Tibial artery (tissue), 4 donors: ENCODE measurements around the gene TTC28.

Experiments used
- DNase-seq, 2 donors: peaks; one replicate each; pipeline ENCODE4 v3.0.0-alpha.2; 2019
- H3K27ac ChIP-seq, 2 donors: fragments of 200-600 bp; sonication (generic) in 1 of 2; 1 replicate in 1 of 2; 2 replicates in 1 of 2; pipeline ENCODE4 v1.5.1; 2018 to 2019; ENCODE audit warnings: mild to moderate bottlenecking in 1 of 2
- H3K27me3 ChIP-seq, 2 donors: fragments of 200-600 bp; sonication (generic) in 1 of 2; one replicate each; pipeline versions ENCODE4 v1.5.1 to v1.6.0; 2016 to 2019
- H3K36me3 ChIP-seq, 3 donors: fragments of 200-600 bp; sonication (generic) in 2 of 3; one replicate each; pipeline ENCODE4 v1.5.1; 2016 to 2019; ENCODE audit warnings: mild to moderate bottlenecking in 2 of 3
- H3K4me1 ChIP-seq, 4 donors: fragments of 200-600 bp; sonication (generic) in 2 of 4; 1 replicate in 3 of 4; 2 replicates in 1 of 4; pipeline ENCODE4 v1.5.1; 2016 to 2019
- H3K4me3 ChIP-seq, 2 donors: fragments of 200-600 bp; sonication (generic) in 1 of 2; 1 replicate in 1 of 2; 2 replicates in 1 of 2; pipeline ENCODE4 v1.5.1; 2018 to 2019; ENCODE audit warnings: mild to moderate bottlenecking in 2 of 2
- H3K9me3 ChIP-seq, 3 donors: fragments of 200-600 bp; sonication (generic) in 1 of 3; one replicate each; pipeline ENCODE4 v1.5.1; 2016 to 2019
- intact Hi-C: fragments of 100-400 bp; cut with DNase I; formaldehyde crosslinking; loops from one replicate; pipeline ENCODE4 v1.15.0; 2023; ENCODE audit warnings: low total_unique reads
- TF ChIP-seq, protein P1 (sequence below), 2 experiments: fragments of 200-600 bp in 1 of 2; fragments of 450-650 bp in 1 of 2; IDR thresholded peaks; one replicate each; pipeline ENCODE4 v1.5.1; 2017 to 2019; ENCODE audit warnings: antibody characterized with exemption in 2 of 2, mild to moderate bottlenecking in 1 of 2, moderate library complexity in 1 of 2

The TTC28 gene

DNA sequence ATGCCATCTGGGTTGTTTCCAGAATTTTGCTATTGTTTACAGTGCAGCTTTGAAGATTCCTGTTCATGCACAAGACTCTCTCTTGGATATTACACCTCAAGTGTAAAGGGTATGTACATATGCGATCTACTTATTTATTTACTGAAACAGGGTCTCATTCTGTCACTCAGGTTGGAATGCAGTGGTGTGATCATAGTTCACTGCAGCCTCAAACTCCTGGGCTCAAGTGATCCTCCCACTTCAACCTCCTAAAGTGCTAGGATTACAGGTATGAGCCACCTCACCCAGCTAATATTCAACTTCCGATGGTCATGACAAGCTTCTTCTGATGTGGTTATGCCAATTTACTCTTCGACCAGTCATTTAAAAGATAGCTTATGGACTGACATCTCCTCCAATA is 602.5 kb downstream of the TTC28 start:
- intact Hi-C loops = no loop called here
- H3K4me1 ChIP-seq = peaks cover 0 to 15% (median 4%) of the 10 kb centered on the region in 4 donors
- DNase-seq = no peak
- no peak overlapping the region for H3K4me3 ChIP-seq
- TF ChIP-seq, protein P1, sequence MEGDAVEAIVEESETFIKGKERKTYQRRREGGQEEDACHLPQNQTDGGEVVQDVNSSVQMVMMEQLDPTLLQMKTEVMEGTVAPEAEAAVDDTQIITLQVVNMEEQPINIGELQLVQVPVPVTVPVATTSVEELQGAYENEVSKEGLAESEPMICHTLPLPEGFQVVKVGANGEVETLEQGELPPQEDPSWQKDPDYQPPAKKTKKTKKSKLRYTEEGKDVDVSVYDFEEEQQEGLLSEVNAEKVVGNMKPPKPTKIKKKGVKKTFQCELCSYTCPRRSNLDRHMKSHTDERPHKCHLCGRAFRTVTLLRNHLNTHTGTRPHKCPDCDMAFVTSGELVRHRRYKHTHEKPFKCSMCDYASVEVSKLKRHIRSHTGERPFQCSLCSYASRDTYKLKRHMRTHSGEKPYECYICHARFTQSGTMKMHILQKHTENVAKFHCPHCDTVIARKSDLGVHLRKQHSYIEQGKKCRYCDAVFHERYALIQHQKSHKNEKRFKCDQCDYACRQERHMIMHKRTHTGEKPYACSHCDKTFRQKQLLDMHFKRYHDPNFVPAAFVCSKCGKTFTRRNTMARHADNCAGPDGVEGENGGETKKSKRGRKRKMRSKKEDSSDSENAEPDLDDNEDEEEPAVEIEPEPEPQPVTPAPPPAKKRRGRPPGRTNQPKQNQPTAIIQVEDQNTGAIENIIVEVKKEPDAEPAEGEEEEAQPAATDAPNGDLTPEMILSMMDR (IDR thresholded peaks at IDR 0.05) = no peak
- peaks cover 0 to 4% (median 0%) of the 10 kb centered on the region in 3 donors for H3K36me3 ChIP-seq
- no peaks in the 10 kb centered on the region for H3K9me3 ChIP-seq
- no peaks in the 10 kb centered on the region for H3K27me3 ChIP-seq
- H3K27ac ChIP-seq = no peak overlapping the region

DNA sequence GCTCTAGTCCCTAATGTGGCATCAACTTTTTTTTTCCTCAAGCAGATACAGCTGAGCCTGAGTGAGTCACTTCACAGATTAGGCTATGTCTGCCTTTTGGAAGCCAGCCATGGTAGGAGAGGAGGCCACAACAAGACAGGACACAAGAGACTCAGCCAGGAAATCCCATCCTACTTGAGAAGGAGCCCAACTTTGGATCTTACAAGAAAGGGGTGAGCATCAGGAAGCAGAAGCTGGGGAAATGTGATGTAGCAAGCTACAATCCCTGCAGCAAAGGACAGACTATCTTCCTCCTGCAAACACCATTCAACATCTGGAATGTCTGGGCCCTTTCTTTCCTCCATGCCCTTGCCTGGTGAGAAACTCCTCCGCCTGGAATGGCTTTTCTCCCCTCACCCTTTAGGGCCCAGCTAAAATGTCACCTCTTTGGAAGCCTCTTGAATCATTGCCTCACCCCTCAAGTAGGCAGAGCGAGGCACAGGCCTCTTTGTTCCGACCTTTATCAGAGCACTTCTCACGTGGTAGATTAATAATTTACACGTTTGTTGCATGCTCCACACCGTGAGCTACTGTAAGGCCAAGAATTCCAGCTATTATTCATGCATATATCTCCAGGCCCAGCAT is 604.2 kb downstream of the TTC28 start:
- Histone ChIP-seq H3K27me3 (no peaks in the 10 kb centered on the region), H3K9me3 (no peaks in the 10 kb centered on the region), H3K27ac (no peak overlapping the region), H3K4me1 (peaks cover 0 to 15% (median 4%) of the 10 kb centered on the region in 4 donors), H3K36me3 (peaks cover 0 to 4% (median 0%) of the 10 kb centered on the region in 3 donors), H3K4me3 (no peak overlapping the region)
- peak in 1 of 2 donors; percentile 63 for DNase-seq
- intact Hi-C loops = no loop called here
- TF ChIP-seq, protein P1 (IDR thresholded peaks at IDR 0.05) = no peak

DNA sequence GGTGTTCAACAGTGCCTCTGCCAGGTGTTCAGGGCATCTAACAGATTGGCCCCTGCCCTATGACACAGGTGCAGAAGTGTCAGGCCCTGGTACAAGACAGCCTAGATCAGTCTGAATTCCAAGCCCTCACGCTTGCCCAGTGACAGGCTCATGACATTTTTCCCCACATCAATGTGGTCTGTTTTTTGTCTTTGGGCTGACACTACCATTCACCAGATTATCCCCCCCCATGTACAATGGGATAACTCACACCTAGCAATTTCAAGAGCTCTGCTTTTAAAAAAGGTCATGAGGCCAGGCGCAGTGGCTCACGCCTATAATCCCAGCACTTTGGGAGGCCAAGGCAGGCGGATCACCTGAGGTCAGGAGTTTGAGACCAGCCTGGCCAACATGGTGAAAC is 605.1 kb downstream of the TTC28 start:
- Histone ChIP-seq H3K36me3 (peaks cover 0 to 4% (median 0%) of the 10 kb centered on the region in 3 donors), H3K9me3 (no peaks in the 10 kb centered on the region), H3K27me3 (no peaks in the 10 kb centered on the region), H3K4me1 (peaks cover 0 to 15% (median 4%) of the 10 kb centered on the region in 4 donors), H3K27ac (no peak overlapping the region), H3K4me3 (no peak overlapping the region)
- intact Hi-C loops = no loop called here
- no peak for DNase-seq
- TF ChIP-seq, protein P1 (IDR thresholded peaks at IDR 0.05) = no peak

DNA sequence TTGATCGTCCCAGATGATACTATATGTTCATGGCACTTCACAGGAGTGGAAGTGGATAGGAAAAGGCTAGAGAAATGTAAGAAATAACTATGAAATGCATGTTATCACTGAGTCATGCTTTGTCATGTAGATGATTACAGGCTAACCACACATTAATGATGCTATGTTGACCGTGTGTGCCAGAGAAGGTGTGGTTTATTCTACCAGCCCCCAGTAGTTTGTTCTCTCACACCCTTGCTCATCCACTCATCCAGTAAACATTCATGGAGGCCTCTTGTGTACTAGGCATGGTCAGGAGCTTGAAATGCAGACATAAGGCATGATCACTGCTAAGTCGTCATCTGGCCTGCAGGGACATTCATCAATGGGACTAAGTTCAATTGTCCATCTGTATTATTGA is 607.6 kb downstream of the TTC28 start:
- no peaks in the 10 kb centered on the region for H3K9me3 ChIP-seq
- TF ChIP-seq, protein P1 (IDR thresholded peaks at IDR 0.05) = no peak
- H3K36me3 ChIP-seq = peaks cover 0 to 4% (median 0%) of the 10 kb centered on the region in 3 donors
- DNase-seq = no peak
- H3K4me3 ChIP-seq = no peak overlapping the region
- no peaks in the 10 kb centered on the region for H3K27me3 ChIP-seq
- H3K4me1 ChIP-seq = peaks cover 0 to 15% (median 4%) of the 10 kb centered on the region in 4 donors
- no peak overlapping the region for H3K27ac ChIP-seq
- intact Hi-C loops = no loop called here

DNA sequence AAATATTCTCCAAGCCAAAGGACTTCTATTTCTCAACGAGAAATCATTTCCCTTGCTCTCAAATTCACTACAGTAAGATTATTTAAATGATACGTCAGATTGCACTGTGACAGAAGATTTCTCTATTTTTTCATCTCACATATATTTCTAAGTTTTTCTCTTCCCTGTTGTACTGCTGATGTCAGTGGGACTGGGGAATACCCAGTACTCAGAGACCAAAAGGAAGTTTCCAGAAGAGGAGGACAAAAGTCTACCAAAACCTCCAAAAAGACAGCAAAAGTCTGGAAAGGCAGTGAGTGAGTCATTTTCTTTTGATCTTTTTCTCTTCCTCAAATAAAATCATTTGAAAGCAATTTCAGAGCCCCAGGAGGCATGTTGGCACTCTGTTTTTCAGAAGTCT is 610.8 kb downstream of the TTC28 start:
- TF ChIP-seq, protein P1 (IDR thresholded peaks at IDR 0.05) = no peak
- H3K4me1 ChIP-seq = no peaks in the 10 kb centered on the region
- DNase-seq = no peak
- no peaks in the 10 kb centered on the region for H3K9me3 ChIP-seq
- H3K4me3 ChIP-seq = no peak overlapping the region
- no peaks in the 10 kb centered on the region for H3K27me3 ChIP-seq
- intact Hi-C loops = no loop called here
- peaks cover 0 to 6% (median 0%) of the 10 kb centered on the region in 3 donors for H3K36me3 ChIP-seq
- H3K27ac ChIP-seq = no peak overlapping the region
